GM12873 (cell line): ENCODE measurements around the gene SH2D5.

Experiments used
- TF ChIP-seq, protein P1 (sequence below): IDR thresholded peaks from 2 replicates; pipeline ENCODE4 v1.5.1; 2012; ENCODE audit warnings: low read depth, mild to moderate bottlenecking, moderate library complexity, low read length, control low read depth; ENCODE audit not compliant: insufficient read depth; ENCODE audit errors: missing control alignments

SH2D5 gene

DNA sequence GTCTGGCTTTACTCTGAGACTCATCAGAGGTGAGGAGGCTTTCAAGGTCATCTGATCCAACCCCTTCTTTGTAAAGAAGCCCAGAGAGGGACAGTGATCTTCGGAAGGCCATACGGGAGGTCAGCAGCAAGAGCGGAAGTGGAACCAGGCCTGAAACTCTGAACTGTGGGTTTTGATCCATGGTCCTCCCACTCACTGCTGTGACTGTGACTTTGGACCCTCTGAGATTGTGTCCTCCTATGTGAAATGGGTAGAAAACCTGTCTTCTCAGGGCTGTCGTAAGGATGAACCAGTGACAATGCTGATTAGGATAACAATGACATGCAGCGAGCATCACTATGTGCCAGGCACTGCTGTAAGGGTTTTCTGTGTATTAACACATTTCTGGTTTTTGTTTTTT lies 61.6 kb downstream of the SH2D5 start:
- TF ChIP-seq, protein P1, sequence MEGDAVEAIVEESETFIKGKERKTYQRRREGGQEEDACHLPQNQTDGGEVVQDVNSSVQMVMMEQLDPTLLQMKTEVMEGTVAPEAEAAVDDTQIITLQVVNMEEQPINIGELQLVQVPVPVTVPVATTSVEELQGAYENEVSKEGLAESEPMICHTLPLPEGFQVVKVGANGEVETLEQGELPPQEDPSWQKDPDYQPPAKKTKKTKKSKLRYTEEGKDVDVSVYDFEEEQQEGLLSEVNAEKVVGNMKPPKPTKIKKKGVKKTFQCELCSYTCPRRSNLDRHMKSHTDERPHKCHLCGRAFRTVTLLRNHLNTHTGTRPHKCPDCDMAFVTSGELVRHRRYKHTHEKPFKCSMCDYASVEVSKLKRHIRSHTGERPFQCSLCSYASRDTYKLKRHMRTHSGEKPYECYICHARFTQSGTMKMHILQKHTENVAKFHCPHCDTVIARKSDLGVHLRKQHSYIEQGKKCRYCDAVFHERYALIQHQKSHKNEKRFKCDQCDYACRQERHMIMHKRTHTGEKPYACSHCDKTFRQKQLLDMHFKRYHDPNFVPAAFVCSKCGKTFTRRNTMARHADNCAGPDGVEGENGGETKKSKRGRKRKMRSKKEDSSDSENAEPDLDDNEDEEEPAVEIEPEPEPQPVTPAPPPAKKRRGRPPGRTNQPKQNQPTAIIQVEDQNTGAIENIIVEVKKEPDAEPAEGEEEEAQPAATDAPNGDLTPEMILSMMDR, result no peak
